Prostate gland (tissue), 2 donors: ENCODE data around the gene VPS52. TPM values are rescaled to one million over a fixed set of nuclear protein-coding genes. Genes with fewer than 3 reads are reported as not detected.
A peak's percentile ranks its signal among the peaks of the same experiment; 100 is the strongest.

Source experiments
- DNase-seq: peaks from one replicate; pipeline ENCODE4 v3.0.0-alpha.2; 2019; ENCODE audit warnings: low spot score
- H3K27ac ChIP-seq, 2 donors: fragments of 200-600 bp; sonication (generic); 2 replicates each; pipeline ENCODE4 v1.5.1; 2017 to 2019
- H3K27me3 ChIP-seq: fragments of 200-600 bp; sonication (generic); replicated peaks from 2 replicates; pipeline ENCODE4 v1.5.1; 2019; ENCODE audit not compliant: insufficient read depth
- H3K36me3 ChIP-seq, 2 donors: fragments of 200-600 bp; sonication (generic); 1 replicate in 1 of 2; 2 replicates in 1 of 2; pipeline versions ENCODE4 v1.5.1 to v1.8.1; 2017 to 2019
- H3K4me1 ChIP-seq: fragments of 200-600 bp; sonication (generic); replicated peaks from 2 replicates; pipeline ENCODE4 v1.5.1; 2019
- H3K4me3 ChIP-seq, 2 donors: fragments of 200-600 bp; sonication (generic); 2 replicates each; pipeline ENCODE4 v1.5.1; 2017 to 2019
- H3K9me3 ChIP-seq: fragments of 200-600 bp; sonication (generic); 2 replicates; pipeline ENCODE4 v1.5.1; 2017
- POLR2A ChIP-seq: fragments of 450-650 bp; IDR thresholded peaks from one replicate; pipeline ENCODE4 v1.6.1; 2016; ENCODE audit warnings: antibody characterized with exemption, mild to moderate bottlenecking
- POLR2AphosphoS5 ChIP-seq: sonication (generic); formaldehyde crosslinking; IDR thresholded peaks from one replicate; pipeline ENCODE4 v1.6.1; 2017; ENCODE audit warnings: antibody characterized with exemption
- WGBS: methylation state at CpG from one replicate; pipeline ENCODE4 v1.1.5; 2018; 5-methylcytosine and 5-hydroxymethylcytosine counted together
- intact Hi-C: fragments of 100-400 bp; cut with DNase I; formaldehyde crosslinking; loops from one replicate; pipeline ENCODE4 v1.14.2; 2022
- total RNA-seq, 2 donors: library from RNA; depleted of rRNA; stranded (reverse); fragments of >200 nt; gene quantifications; one replicate each; pipeline ENCODE4 v1.1.0, GENCODE V29; 2016
- TF ChIP-seq, protein P1 (sequence below), 4 experiments: fragments of 200-600 bp in 2 of 4; fragments of 450-650 bp in 2 of 4; sonication (generic) in 2 of 4; IDR thresholded peaks; 1 replicate in 3 of 4; 2 replicates in 1 of 4; pipeline ENCODE4 v1.5.1; 2016 to 2019; ENCODE audit warnings: antibody characterized with exemption in 4 of 4, mild to moderate bottlenecking in 2 of 4, moderate library complexity in 2 of 4

VPS52 gene
- total RNA-seq, 2 donors from 2014 or later = 42.2 to 55.0 TPM

DNA sequence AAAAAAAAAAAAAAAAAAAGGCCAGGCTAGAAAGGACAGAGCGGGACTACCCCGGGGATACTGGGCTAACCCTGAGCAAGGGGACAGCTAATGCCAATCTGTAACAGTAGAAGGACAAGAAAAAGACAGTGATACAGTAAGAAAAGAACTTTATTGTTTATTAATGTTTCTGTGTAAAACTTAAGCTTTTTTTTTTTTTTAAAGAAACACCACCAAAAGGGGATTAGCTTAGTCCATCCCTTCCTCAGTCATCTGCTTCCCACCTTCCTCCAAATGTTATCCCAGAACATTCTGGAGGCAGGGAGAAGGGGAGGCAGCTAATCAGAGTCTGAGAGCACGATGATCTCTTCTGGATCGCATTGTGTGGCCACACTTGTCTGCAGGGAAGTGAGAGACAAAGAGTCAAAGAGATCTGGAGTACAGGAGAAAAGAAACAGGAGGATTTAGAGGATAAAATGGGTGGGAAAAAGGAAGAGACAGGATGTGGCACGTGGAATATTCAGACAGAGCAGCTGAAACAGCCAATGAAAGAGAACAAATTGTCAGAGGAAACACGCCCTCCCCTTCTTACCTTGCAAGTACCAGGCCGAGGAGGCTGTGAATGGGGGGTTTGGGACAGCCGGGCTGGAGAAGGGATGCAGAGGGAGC is 46.9 kb upstream of the VPS52 start:
- H3K4me1 ChIP-seq = peaks cover 18% of the 10 kb centered on the region
- no peaks in the 10 kb centered on the region for H3K27me3 ChIP-seq
- peaks cover 3 to 5% of the 10 kb centered on the region in 2 donors for H3K36me3 ChIP-seq
- intact Hi-C loops = loop anchor here (5.0 kb wide), 1 partner anchor 94 kb away; the partner anchor contains the start of gene PHF1
- no peaks in the 10 kb centered on the region for H3K9me3 ChIP-seq
- DNase-seq = no peak
- peak overlapping the region; percentile 43 to 44 for H3K4me3 ChIP-seq
- 68% methylated on average over 8 of the region's 8 CpGs for WGBS
- TF ChIP-seq, protein P1, sequence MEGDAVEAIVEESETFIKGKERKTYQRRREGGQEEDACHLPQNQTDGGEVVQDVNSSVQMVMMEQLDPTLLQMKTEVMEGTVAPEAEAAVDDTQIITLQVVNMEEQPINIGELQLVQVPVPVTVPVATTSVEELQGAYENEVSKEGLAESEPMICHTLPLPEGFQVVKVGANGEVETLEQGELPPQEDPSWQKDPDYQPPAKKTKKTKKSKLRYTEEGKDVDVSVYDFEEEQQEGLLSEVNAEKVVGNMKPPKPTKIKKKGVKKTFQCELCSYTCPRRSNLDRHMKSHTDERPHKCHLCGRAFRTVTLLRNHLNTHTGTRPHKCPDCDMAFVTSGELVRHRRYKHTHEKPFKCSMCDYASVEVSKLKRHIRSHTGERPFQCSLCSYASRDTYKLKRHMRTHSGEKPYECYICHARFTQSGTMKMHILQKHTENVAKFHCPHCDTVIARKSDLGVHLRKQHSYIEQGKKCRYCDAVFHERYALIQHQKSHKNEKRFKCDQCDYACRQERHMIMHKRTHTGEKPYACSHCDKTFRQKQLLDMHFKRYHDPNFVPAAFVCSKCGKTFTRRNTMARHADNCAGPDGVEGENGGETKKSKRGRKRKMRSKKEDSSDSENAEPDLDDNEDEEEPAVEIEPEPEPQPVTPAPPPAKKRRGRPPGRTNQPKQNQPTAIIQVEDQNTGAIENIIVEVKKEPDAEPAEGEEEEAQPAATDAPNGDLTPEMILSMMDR (IDR thresholded peaks at IDR 0.05) = no peak
- no peak for TF ChIP-seq POLR2AphosphoS5
- no peak for TF ChIP-seq POLR2A
- H3K27ac ChIP-seq = peak overlapping the region; percentile 88 to 90

- H3K36me3 ChIP-seq = peaks cover 3 to 5% of the 10 kb centered on the region in 2 donors
- TF ChIP-seq, protein P1 (IDR thresholded peaks at IDR 0.05) = peak in 2 of 4 experiments; percentile 16 to 32
- TF ChIP-seq POLR2A = peak; percentile 43
- peak; percentile 94 for TF ChIP-seq POLR2AphosphoS5
- H3K9me3 ChIP-seq = no peaks in the 10 kb centered on the region
- DNase-seq = peak; percentile 99
- H3K4me3 ChIP-seq = peak within 1 kb of the TSS; percentile 43 to 44
- 1% methylated on average over 38 of the region's 44 CpGs for WGBS
- intact Hi-C loops = loop anchor here (5.0 kb wide), 1 partner anchor 94 kb away; the partner anchor contains the start of gene PHF1
- H3K27ac ChIP-seq = peak within 1 kb of the TSS; percentile 88 to 99
- H3K4me1 ChIP-seq = peaks cover 18% of the 10 kb centered on the region
- H3K27me3 ChIP-seq = no peaks in the 10 kb centered on the region
Observed at GRCh38 chr6:33317669-33318425, 46.2 kb upstream of the VPS52 start, which contains the start of gene ZBTB22. Gene ZBTB22 (minus strand): TSS chr6:33317744. CDS start chr6:33316916, 828 bp downstream.

DNA sequence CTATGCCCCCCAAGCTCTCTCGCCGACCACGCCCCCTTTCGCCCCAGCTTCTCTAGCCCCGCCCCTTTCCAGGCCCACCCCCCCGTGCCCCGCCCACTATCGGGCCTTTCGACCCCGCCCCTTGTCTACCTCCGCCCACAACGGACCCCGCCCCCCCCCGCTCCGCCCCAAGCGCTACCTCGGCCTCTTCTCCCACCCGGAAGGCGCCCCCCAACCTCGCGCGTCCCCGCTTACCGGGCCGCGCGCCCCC is 45.7 kb upstream of the VPS52 start:
- Histone ChIP-seq H3K4me3 (peak overlapping the region; percentile 43 to 44), H3K9me3 (no peaks in the 10 kb centered on the region), H3K27ac (peak overlapping the region; percentile 88 to 90), H3K27me3 (no peaks in the 10 kb centered on the region), H3K4me1 (peaks cover 18% of the 10 kb centered on the region), H3K36me3 (peaks cover 3 to 5% of the 10 kb centered on the region in 2 donors)
- intact Hi-C loops = loop anchor here (5.0 kb wide), 1 partner anchor 95 kb away; the partner anchor contains the start of gene PHF1
- DNase-seq = no peak
- TF ChIP-seq, protein P1 (IDR thresholded peaks at IDR 0.05) = no peak
- no peak for TF ChIP-seq POLR2AphosphoS5
- TF ChIP-seq POLR2A = no peak
- WGBS = 0% methylated on average over 8 of the region's 27 CpGs

DNA sequence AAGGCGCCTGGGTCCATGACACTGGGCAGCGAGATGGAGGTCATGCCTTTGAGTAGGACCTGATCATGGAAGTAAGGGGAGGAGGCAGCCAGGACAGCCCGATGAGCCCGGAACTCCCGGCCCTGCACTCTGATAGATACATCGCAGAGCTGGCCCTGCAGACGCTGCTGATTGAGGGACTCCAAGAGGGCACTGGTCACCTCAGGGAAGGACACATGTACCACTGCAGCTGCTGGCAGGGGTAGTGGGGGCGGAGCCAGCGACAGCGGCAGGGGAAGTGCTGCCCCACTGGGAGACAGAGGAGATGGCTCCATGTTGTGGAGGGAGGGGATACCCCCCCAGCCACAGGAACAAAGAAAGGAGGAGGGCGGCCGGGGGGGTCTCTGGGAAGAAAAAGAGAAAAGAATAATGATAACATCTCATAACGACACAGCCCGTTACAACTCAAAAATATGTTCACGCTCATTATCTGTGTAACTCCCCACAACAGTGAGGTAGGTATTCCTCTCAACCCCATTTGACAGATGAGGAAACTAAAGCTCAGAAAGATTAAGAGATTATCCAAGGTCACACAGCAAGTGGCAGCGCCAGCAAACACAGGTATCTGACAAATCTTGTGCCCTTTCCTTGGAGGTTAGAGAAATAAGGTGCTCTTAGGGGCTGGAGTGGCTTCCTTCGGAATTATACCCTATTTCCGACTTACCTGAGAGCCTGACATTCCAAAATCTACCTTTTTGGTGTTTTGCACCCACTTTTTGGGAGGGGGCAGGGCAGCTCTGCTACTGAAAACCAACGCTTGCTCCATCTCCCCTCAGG is 45.1 kb upstream of the VPS52 start:
- Histone ChIP-seq H3K27ac (peak overlapping the region; percentile 88 to 99), H3K27me3 (no peaks in the 10 kb centered on the region), H3K4me1 (peaks cover 15% of the 10 kb centered on the region), H3K9me3 (no peaks in the 10 kb centered on the region), H3K4me3 (peak overlapping the region; percentile 43 to 44), H3K36me3 (peaks cover 3 to 5% of the 10 kb centered on the region in 2 donors)
- intact Hi-C loops = loop anchor here (5.0 kb wide), 1 partner anchor 95 kb away; the partner anchor contains the start of gene PHF1
- DNase-seq = no peak
- WGBS = 73% methylated on average over 19 of the region's 19 CpGs
- TF ChIP-seq POLR2A (no peak), POLR2AphosphoS5 (no peak)
- TF ChIP-seq, protein P1 (IDR thresholded peaks at IDR 0.05) = no peak
